Right lobe of liver (tissue), 6 donors: ENCODE data around the gene PRKAR1A. TPM values are rescaled to one million over a fixed set of nuclear protein-coding genes. Genes with fewer than 3 reads are reported as not detected.

ENCODE experiments used
- ATAC-seq, 4 donors: fragments of 200-7000 bp; cut with Tn5 transposase; one replicate each; pipeline ENCODE4 v1.9.1; 2020; ENCODE audit warnings: mild to moderate bottlenecking in 4 of 4, moderate library complexity in 4 of 4
- DNase-seq, 3 donors: peaks; one replicate each; pipeline ENCODE4 v3.0.0-alpha.2; 2020
- H3K27ac ChIP-seq, 3 donors: fragments of 200-600 bp; one replicate each; pipeline ENCODE4 v1.8.0; 2022
- H3K27me3 ChIP-seq, 2 donors: fragments of 200-600 bp; one replicate each; pipeline ENCODE4 v1.8.0; 2022
- H3K36me3 ChIP-seq, 4 donors: fragments of 200-600 bp; sonication (generic) in 1 of 4; one replicate each; pipeline versions ENCODE4 v1.5.1 to v1.8.0; 2017 to 2022; ENCODE audit warnings: control low read depth in 1 of 4
- H3K4me1 ChIP-seq, 4 donors: fragments of 200-600 bp; sonication (generic) in 1 of 4; one replicate each; pipeline versions ENCODE4 v1.5.1 to v1.8.0; 2017 to 2022; ENCODE audit warnings: control low read depth in 1 of 4
- H3K4me3 ChIP-seq, 3 donors: fragments of 200-600 bp; one replicate each; pipeline ENCODE4 v1.8.0; 2022
- H3K9me3 ChIP-seq, 4 donors: fragments of 200-600 bp; sonication (generic) in 1 of 4; one replicate each; pipeline versions ENCODE4 v1.5.1 to v1.8.0; 2017 to 2022; ENCODE audit warnings: control low read depth in 1 of 4
- POLR2A ChIP-seq: fragments of 450-650 bp; IDR thresholded peaks from one replicate; pipeline ENCODE4 v1.6.1; 2017; ENCODE audit warnings: antibody characterized with exemption, mild to moderate bottlenecking
- WGBS: methylation state at CpG from one replicate; pipeline ENCODE4 v1.1.6; 2018; ENCODE audit warnings: low coverage, low lambda C conversion rate; ENCODE audit not compliant: insufficient coverage; ENCODE audit errors: missing lambda C conversion rate; 5-methylcytosine and 5-hydroxymethylcytosine counted together
- intact Hi-C, 2 donors: fragments of 100-400 bp; cut with DNase I; formaldehyde crosslinking; loops; one replicate each; pipeline versions ENCODE4 v1.11.2 to v1.14.1; 2022
- total RNA-seq, 6 experiments: library from RNA; depleted of rRNA in 2 of 6; stranded (reverse); fragments of >200 nt in 2 of 6; fragmentation: NEBNext Ultra II Directional in 3 of 6; extraction: Animal tissue kit (Norgen Biotek cat#: 25700) in 3 of 6; gene quantifications; one replicate each; pipeline versions ENCODE4 v1.1.0 to v1.2.4, GENCODE V29; 2016 to 2023
- TF ChIP-seq, protein P1 (sequence below), 4 donors: fragments of 200-600 bp in 3 of 4; fragments of 450-650 bp in 1 of 4; IDR thresholded peaks; one replicate each; pipeline versions ENCODE4 v1.5.1 to v1.8.0; 2016 to 2022; ENCODE audit warnings: antibody characterized with exemption in 4 of 4, mild to moderate bottlenecking in 2 of 4
- donor health status: DM: no; HTN: yes; CAD: no.
- donor health status: DM: no; HTN: no; CAD: no.
- donor health status: DM: no; HTN: no; CAD: no.
- donor health status: DM: no; HTN: yes; CAD: no.
- donor health status: DM: no; HTN: yes; CAD: no.

The PRKAR1A gene
- total RNA-seq, 6 experiments from 2014 or later = 109 to 172 (median 136) TPM

DNA sequence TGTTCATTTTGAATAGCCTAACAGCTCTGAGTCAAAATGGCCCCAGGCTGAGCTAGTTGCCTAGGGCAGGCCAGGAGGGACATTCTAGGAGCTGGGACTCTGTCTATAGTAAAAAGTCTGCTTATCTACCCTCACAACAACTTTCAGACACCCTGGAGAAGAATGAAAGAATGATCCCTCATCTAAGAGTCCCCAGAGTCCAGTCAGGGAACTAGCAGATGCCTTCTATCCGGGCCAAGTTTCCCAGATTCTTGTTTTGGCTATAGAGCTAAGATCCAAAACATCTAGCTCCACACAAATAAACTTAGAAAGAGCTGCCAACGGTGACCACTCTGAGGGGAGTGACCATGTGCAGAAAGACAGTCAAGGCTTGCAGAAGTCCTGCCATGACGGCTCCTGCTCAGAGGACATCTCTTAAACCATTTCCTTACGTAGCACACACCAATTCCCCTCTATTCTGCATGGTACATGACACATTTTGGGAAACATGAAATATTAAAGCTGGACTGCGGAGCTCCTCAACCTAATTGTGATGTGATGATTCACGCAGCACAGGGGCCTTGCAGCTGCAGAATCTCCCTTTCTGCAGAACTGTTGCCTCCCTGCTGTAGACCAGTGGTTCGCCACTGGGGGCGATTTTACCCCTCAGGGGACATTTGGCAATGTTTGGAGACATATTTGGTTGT is 64.7 kb downstream of the PRKAR1A start:
- H3K4me3 ChIP-seq = no peak overlapping the region
- WGBS = 93% methylated on average over 5 of the region's 8 CpGs
- peaks cover 0 to 54% (median 17%) of the 10 kb centered on the region in 4 donors for H3K4me1 ChIP-seq
- peaks cover 0 to 5% (median 0%) of the 10 kb centered on the region in 4 donors for H3K36me3 ChIP-seq
- DNase-seq (no peak), ATAC-seq (no peak)
- no peaks in the 10 kb centered on the region for H3K27me3 ChIP-seq
- intact Hi-C loops = no loop called here
- H3K9me3 ChIP-seq = no peaks in the 10 kb centered on the region
- no peak for TF ChIP-seq POLR2A
- TF ChIP-seq, protein P1, sequence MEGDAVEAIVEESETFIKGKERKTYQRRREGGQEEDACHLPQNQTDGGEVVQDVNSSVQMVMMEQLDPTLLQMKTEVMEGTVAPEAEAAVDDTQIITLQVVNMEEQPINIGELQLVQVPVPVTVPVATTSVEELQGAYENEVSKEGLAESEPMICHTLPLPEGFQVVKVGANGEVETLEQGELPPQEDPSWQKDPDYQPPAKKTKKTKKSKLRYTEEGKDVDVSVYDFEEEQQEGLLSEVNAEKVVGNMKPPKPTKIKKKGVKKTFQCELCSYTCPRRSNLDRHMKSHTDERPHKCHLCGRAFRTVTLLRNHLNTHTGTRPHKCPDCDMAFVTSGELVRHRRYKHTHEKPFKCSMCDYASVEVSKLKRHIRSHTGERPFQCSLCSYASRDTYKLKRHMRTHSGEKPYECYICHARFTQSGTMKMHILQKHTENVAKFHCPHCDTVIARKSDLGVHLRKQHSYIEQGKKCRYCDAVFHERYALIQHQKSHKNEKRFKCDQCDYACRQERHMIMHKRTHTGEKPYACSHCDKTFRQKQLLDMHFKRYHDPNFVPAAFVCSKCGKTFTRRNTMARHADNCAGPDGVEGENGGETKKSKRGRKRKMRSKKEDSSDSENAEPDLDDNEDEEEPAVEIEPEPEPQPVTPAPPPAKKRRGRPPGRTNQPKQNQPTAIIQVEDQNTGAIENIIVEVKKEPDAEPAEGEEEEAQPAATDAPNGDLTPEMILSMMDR (IDR thresholded peaks at IDR 0.05) = no peak
- no peak overlapping the region for H3K27ac ChIP-seq

DNA sequence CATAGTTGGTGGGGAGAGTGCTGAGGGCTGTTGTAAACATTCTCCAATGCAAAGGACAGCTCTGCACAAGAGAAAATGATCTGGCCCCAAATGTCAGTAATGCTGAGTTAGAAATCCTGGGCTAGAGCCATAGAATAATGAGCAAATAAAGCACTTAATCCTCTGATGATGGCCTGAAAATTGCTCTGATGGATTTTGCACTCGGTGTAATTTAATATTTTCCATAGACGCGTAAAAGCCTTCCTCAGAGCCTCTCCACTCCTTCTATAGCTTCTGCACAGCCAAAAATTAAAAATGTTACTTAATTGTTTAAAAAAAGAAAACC is 65.2 kb downstream of the PRKAR1A start:
- TF ChIP-seq, protein P1 (IDR thresholded peaks at IDR 0.05) = no peak
- no peak for TF ChIP-seq POLR2A
- Histone ChIP-seq H3K9me3 (no peaks in the 10 kb centered on the region), H3K36me3 (peaks cover 0 to 5% (median 0%) of the 10 kb centered on the region in 4 donors), H3K27me3 (no peaks in the 10 kb centered on the region), H3K4me3 (no peak overlapping the region), H3K27ac (no peak overlapping the region), H3K4me1 (peaks cover 0 to 57% (median 20%) of the 10 kb centered on the region in 4 donors)
- intact Hi-C loops = no loop called here
- DNase-seq = no peak
- ATAC-seq = no peak
- 81% methylated on average over 3 of the region's 3 CpGs for WGBS

DNA sequence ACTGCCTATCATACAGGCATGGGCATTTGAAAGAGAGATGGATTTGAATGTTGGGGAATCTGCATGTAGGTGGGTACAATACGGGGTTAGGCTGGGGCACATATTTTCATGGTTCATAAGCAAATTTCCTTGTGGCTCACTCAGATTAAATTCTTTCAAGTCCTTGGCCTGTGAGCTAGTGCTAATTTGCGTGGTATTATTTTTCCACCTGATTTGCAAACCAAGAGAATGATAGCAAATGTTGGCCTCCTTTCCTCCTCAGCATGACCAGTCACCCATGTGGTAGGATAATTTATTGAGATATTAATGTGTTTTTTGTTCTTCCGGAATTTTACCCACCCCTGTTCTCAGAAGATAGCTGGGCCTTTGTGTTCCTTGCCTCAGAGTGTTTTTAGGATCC is 66.0 kb downstream of the PRKAR1A start:
- H3K4me1 ChIP-seq = peaks cover 0 to 59% (median 21%) of the 10 kb centered on the region in 4 donors

DNA sequence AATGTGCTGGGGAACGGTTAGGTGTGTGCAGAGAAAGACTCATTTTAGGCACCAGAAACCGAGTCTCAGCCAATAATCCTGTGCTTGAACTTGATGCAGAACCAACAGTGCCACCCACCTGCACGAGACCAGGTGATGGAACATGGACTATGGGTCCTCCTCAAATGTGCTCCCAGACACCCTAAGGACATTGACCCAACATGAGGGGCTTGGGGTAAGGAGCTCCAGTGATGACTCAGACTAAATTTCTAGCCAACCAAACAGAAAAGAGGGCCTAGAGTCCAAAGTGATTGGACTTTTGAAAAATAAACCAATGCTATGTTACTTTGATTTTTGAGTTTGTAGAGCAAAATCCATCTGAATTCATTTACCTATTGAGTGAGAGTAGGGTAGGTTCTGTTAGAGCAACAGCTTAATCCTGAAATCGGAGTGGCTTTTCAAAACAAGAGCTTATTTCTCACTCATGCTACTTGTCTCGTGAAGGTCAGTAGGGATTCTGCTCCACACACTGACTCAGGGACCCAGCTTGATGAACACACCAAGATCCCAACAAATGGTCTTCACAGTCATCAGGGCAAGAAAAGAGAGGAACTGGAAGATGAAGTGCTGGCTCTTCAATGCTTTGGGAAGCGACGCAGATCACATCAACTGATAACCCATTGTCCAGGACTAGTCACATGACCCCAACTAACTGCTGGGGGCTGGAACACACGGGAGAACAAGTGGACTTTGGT is 67.1 kb downstream of the PRKAR1A start:
- Histone ChIP-seq H3K9me3 (no peaks in the 10 kb centered on the region), H3K27ac (peak overlapping the region; percentile 11 to 81 (median 70)), H3K4me1 (peaks cover 0 to 60% (median 26%) of the 10 kb centered on the region in 4 donors), H3K27me3 (no peaks in the 10 kb centered on the region), H3K4me3 (peak overlapping the region in 2 of 3 donors; percentile 6 to 19), H3K36me3 (no peaks in the 10 kb centered on the region)
- TF ChIP-seq, protein P1 (IDR thresholded peaks at IDR 0.05) = no peak
- TF ChIP-seq POLR2A = no peak
- peak; percentile 22 to 57 (median 33) for ATAC-seq
- 25% methylated on average over 8 of the region's 8 CpGs for WGBS
- DNase-seq = no peak
- intact Hi-C loops = no loop called here

More for the DNA sequence above, 66.0 kb downstream of the PRKAR1A start:
- TF ChIP-seq, protein P1 (IDR thresholded peaks at IDR 0.05) = no peak
- no peak for TF ChIP-seq POLR2A
- Histone ChIP-seq H3K36me3 (peaks cover 0 to under 1% (median 0%) of the 10 kb centered on the region in 4 donors), H3K27ac (peak overlapping the region in 1 of 3 donors; percentile 70), H3K27me3 (no peaks in the 10 kb centered on the region), H3K4me3 (no peak overlapping the region), H3K9me3 (no peaks in the 10 kb centered on the region)
- ATAC-seq (no peak), DNase-seq (no peak)
- intact Hi-C loops = no loop called here
- 74% methylated on average over 3 of the region's 3 CpGs for WGBS
